HG03039 (cell line): Measurements from ENCODE around the gene NUP43.
"Not testable (repeated sequence)": the region's sequence is repeated elsewhere in the genome, so short reads cannot be mapped to it uniquely, and the experiment has no call there.

Experiments
- ATAC-seq: cut with Tn5 transposase; IDR thresholded peaks from one replicate; pipeline ENCODE4 v1.9.1; 2021; ENCODE audit warnings: mild to moderate bottlenecking, moderate library complexity; ENCODE audit not compliant: unreplicated experiment

Gene NUP43

GRCh38 chr6:149746147-149746946 is at the start of gene NUP43:
TSS of gene NUP43 (minus strand) at chr6:149746529. CDS start at chr6:149746495, 34 bp downstream.
- peak; percentile 48 for ATAC-seq

DNA sequence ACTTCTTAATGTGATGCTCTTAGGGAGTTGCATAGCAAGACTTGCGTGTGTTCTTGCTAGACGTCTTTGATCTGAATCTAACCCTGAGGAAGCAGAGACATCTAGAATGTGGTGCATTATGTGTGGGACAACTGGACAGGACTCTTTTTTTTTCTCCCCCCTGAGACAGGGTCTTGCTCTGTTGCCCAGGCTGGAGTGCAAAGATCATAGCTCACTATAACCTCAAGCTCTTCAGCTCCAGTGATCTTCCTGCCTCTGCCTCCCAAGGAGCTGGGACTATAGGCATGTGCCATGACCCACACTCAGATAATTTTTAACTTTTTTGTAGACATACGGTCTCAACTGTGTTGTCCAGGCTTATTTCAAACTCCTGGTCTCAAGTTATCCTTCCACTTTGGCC is 37.2 kb upstream of the NUP43 start:
- ATAC-seq, result no peak

- ATAC-seq, result no peak
Measured at GRCh38 chr6:149782337-149782736, 36.0 kb upstream of the NUP43 start.

DNA sequence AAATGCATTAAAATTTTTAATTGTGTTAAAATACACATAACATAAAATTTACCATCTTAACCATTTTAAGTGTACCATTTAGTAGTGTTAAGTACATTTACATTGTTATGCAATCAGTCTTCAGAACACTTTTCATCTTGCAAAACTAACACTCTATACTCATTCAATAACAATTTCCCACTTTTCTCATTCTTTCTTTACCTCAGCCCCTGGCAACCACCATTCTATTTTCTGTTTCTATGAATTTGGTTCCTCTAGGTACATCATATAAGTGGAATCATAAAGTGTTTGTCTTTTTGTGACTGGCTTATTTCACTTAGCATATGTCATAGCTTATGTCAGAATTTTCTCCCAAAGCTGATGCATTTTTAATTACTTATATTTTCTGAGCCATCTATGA is 35.4 kb upstream of the NUP43 start:
- ATAC-seq, result no peak

GRCh38 chr6:149779644-149779963 is 33.3 kb upstream of the NUP43 start:
- no peak for ATAC-seq

- ATAC-seq, result no peak
Measured at GRCh38 chr6:149777624-149778023, 31.3 kb upstream of the NUP43 start.

GRCh38 chr6:149771925-149772324 is 25.6 kb upstream of the NUP43 start:
- ATAC-seq, result no peak

GRCh38 chr6:149771185-149771584 is 24.9 kb upstream of the NUP43 start:
- ATAC-seq, result no peak

DNA sequence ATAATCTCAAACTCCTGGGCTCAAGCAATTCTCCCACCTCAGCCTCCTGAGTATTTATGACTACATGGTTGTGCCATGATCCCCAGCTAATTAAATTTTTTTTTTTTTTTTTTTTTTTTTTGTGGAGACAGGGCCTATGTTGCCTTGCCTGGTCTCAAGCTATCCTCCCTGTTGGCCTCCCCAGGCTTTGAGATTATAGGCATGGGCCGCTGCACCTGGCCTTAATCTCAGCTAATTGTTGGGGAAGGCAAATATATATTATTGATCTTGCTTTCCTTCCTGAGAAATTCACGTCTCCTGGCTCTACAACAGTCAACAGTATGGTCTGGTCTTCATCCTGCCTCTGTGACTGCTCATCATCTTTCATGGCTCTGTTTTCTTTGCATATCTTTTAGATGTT is 23.3 kb upstream of the NUP43 start:
- ATAC-seq, result no peak

GRCh38 chr6:149766156-149766769 is 19.9 kb upstream of the NUP43 start:
- no peak for ATAC-seq

- no peak for ATAC-seq
Measured at GRCh38 chr6:149763866-149764265, 17.5 kb upstream of the NUP43 start.

DNA sequence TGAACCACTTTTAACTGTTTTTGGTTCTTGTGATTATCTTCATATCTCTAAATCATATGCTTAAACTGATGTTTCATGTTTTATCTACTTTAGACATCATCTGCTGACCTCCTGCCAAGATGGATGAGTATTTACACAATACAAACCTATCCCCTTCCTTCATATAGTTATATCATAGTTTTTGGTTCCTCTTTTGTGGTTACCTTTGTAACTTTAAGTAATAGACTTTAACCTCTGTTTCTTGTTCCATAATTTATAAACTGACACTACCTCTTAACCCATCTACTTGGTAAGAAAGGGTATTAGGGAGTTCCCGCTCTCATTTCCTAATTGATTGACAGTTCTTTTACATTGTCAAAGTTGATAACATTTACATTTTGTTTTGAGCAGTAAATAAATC is 15.1 kb upstream of the NUP43 start:
- ATAC-seq, result peak; percentile 93

DNA sequence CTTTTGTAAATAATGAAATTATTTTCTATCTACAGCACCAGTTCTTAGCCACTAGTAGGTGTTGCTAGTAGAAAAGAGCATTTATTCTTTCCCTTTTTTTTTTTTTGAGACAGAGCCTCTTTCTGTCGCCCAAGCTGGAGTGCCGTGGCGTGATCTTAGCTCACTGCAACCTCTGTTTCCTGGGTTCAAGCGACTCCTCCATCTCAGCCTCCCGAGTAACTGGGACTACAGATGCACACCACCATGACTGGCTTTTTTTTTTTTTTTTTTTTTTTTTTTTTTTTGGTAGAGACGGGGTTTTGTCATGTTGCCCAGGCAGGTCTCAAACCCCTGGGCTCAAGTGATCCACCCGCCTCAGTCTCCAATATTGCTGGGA is 9.9 kb upstream of the NUP43 start:
- no peak for ATAC-seq

- no peak for ATAC-seq
Measured at GRCh38 chr6:149755300-149756260, 9.3 kb upstream of the NUP43 start.

GRCh38 chr6:149754548-149754947 is 8.2 kb upstream of the NUP43 start:
- ATAC-seq, result no peak

DNA sequence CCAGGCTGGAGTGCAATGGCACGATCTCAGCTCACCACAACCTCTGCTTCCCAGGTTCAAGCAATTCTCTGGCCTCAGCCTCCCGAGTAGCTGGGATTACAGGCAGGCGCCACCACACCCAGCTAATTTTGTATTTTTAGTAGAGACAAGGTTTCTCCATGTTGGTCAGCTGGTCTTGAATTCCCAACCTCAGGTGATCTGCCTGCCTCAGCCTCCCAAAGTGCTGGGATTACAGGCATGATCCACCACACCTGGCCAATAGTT is 7.0 kb upstream of the NUP43 start:
- not testable (repeated sequence) for ATAC-seq

DNA sequence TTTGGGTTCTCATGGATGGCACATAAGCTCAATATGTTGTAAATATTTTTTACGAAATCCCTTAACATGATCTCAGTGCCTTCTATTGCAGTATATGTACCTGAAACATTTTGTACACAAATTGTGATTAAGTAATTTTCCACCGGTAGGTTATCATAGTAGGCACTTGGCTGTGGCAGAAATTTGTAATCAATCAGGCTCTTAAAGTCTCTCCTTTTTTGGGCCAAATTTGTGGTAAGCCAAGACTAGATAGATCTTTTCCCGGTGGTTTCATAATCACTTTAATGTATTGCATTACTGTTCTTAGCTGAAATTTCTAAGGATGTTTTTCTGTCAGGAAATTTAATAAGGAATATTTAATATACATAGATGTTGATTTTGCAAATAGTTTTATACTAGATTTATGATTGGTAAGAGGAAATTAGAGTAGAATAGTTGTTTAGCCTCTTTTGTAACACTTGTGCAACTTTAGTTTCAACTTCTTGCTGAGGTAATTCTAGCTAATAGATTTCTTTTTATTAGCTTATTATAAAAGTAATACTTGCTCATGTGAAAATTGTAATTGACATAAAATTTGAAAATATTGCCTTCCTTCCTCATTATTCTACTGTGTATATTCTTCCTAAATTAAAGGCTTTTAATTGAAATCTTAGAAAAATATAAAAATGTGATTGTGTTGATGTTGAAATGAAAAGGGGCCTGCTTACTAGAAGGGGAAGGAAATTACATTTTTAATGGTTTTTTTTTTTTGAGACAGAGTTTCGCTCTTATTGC is 6.5 kb upstream of the NUP43 start:
- ATAC-seq, result no peak

DNA sequence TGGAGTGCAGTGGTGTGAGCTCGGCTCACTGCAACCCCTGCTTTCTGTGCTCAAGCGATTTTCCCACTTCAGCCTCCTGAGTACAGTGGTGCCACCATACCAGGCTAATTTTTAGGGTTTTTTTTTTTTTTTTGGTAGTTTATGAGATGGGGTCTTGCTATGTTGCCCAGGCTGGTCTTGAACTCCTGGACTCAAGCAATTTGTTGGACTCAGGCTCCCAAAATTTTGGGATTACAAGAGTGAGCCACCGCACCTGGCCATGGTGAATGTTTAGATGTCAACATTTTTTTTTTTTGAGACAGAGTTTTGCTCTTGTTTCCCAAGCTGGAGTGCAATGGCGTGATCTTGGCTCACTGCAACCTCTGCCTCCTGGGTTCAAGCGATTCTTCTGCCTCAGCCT is 5.6 kb upstream of the NUP43 start:
- ATAC-seq, result not testable (repeated sequence)

GRCh38 chr6:149751239-149751638 is 4.9 kb upstream of the NUP43 start:
- ATAC-seq, result no peak

DNA sequence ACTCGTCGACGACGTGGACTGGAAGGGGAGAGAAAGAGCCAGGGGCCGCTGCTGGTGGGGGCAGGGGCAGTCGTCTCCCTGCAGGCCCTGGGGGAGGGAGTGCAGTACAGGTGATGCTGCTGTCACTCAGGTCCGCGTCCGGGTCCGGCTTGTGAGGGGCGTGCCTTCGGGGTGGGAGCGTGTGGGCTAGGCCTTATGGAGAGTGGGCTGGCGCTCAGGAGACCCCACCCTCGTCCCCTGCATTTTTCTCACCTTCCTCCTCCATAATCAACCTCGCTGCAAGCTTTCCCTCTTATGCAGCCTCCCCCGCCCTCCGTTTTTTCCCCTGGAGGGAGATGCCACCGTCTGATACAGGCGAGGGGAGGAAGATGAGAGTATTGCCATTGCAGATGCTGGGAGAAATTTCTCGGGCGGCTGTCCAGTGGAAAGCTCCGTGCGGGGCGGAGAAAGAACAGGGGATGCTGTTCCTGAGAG is 3.8 kb upstream of the NUP43 start:
- ATAC-seq, result peak; percentile 28

- peak; percentile 83 for ATAC-seq
Measured at GRCh38 chr6:149749594-149750135, 3.3 kb upstream of the NUP43 start, which contains the start of gene PCMT1. TSS of gene PCMT1 (plus strand) at chr6:149749741. CDS start at chr6:149749902, 161 bp downstream.
